COLO829 (cell line): Measurements from ENCODE around the gene SLC22A23.

Experiments
- DNase-seq: peaks from one replicate; pipeline ENCODE4 v3.0.0; 2012; ENCODE audit warnings: low spot score

The SLC22A23 gene

GRCh38 chr6:3283241-3283640, 173.6 kb downstream of the SLC22A23 start:
- no peak for DNase-seq

GRCh38 chr6:3282476-3283236, 174.2 kb downstream of the SLC22A23 start:
- DNase-seq = no peak

GRCh38 chr6:3281631-3282475, 175.0 kb downstream of the SLC22A23 start:
- DNase-seq = no peak

- no peak for DNase-seq
Measured at GRCh38 chr6:3280866-3281465, 175.9 kb downstream of the SLC22A23 start.

GRCh38 chr6:3280091-3280490, 176.8 kb downstream of the SLC22A23 start:
- DNase-seq = no peak

- no peak for DNase-seq
Measured at GRCh38 chr6:3278691-3279090, 178.2 kb downstream of the SLC22A23 start.

GRCh38 chr6:3277851-3278416, 178.9 kb downstream of the SLC22A23 start:
- DNase-seq = no peak

- no peak for DNase-seq
Measured at GRCh38 chr6:3277251-3277650, 179.6 kb downstream of the SLC22A23 start.

GRCh38 chr6:3276174-3277167, 180.4 kb downstream of the SLC22A23 start:
- no peak for DNase-seq

- DNase-seq = no peak
Measured at GRCh38 chr6:3273707-3274521, 182.9 kb downstream of the SLC22A23 start.

GRCh38 chr6:3272911-3273547, 183.8 kb downstream of the SLC22A23 start:
- no peak for DNase-seq

GRCh38 chr6:3271756-3272155, 185.1 kb downstream of the SLC22A23 start:
- no peak for DNase-seq

- DNase-seq = no peak
Measured at GRCh38 chr6:3270258-3270657, 186.6 kb downstream of the SLC22A23 start.

- no peak for DNase-seq
Measured at GRCh38 chr6:3269281-3269975, 187.4 kb downstream of the SLC22A23 start.

GRCh38 chr6:3268680-3269079, 188.2 kb downstream of the SLC22A23 start:
- DNase-seq = no peak

- no peak for DNase-seq
Measured at GRCh38 chr6:3267162-3267561, 189.7 kb downstream of the SLC22A23 start.

GRCh38 chr6:3266170-3266569, 190.7 kb downstream of the SLC22A23 start:
- DNase-seq = no peak

GRCh38 chr6:3265671-3266070, 191.2 kb downstream of the SLC22A23 start:
- DNase-seq = no peak

- no peak for DNase-seq
Measured at GRCh38 chr6:3264356-3264755, 192.5 kb downstream of the SLC22A23 start.
